OCI-LY1 (cell line): ENCODE measurements around the gene WDR59.

Experiments used
- CTCF ChIP-seq: fragments of 200-600 bp; sonication (generic), shearing (Covaris generic); IDR thresholded peaks from 2 replicates; pipeline ENCODE4 v1.5.1; 2017; ENCODE audit warnings: mild to moderate bottlenecking, antibody characterized with exemption, low read length, moderate library complexity, mixed read lengths
- EZH2 ChIP-seq: fragments of 200-600 bp; sonication (generic), shearing (Covaris generic); IDR thresholded peaks from 2 replicates; pipeline ENCODE4 v1.8.0; 2017; ENCODE audit warnings: borderline replicate concordance, mixed run types, mild to moderate bottlenecking, antibody characterized with exemption, low read length, moderate library complexity, mixed read lengths

GRCh38 chr16:74922150-74923138 is 62.5 kb downstream of the WDR59 start:
- no peak for TF ChIP-seq CTCF
- no peak for TF ChIP-seq EZH2
